Dedifferentiated amniotic fluid mesenchymal stem cell (primary cell): ENCODE measurements around the gene SDK1.
"Not testable (repeated sequence)": the region's sequence is repeated elsewhere in the genome, so short reads cannot be mapped to it uniquely, and the experiment has no call there.

Experiments
- DNase-seq: peaks from one replicate; pipeline ENCODE4 v3.0.0-alpha.2; 2016; ENCODE audit errors: extremely low spot score

The SDK1 gene

GRCh38 chr7:4202954-4203353 lies 901.9 kb downstream of the SDK1 start:
- DNase-seq = no peak

- DNase-seq = no peak
These were observed 902.8 kb downstream of the SDK1 start for GRCh38 chr7:4203626-4204512.

GRCh38 chr7:4204513-4205165 lies 903.6 kb downstream of the SDK1 start:
- no peak for DNase-seq

- DNase-seq = no peak
These were observed 904.8 kb downstream of the SDK1 start for GRCh38 chr7:4205828-4206227.

- DNase-seq = no peak
These were observed 906.0 kb downstream of the SDK1 start for GRCh38 chr7:4207011-4207410.

- DNase-seq = no peak
These were observed 907.0 kb downstream of the SDK1 start for GRCh38 chr7:4208086-4208485.

- DNase-seq = no peak
These were observed 907.5 kb downstream of the SDK1 start for GRCh38 chr7:4208586-4208985.

GRCh38 chr7:4209126-4209525 lies 908.1 kb downstream of the SDK1 start:
- no peak for DNase-seq

GRCh38 chr7:4209966-4210365 lies 908.9 kb downstream of the SDK1 start:
- no peak for DNase-seq

GRCh38 chr7:4210821-4211220 lies 909.8 kb downstream of the SDK1 start:
- no peak for DNase-seq

GRCh38 chr7:4211261-4211660 lies 910.2 kb downstream of the SDK1 start:
- no peak for DNase-seq

GRCh38 chr7:4212376-4212775 lies 911.3 kb downstream of the SDK1 start:
- no peak for DNase-seq

GRCh38 chr7:4214291-4215155 lies 913.5 kb downstream of the SDK1 start:
- DNase-seq = no peak

GRCh38 chr7:4215176-4215720 lies 914.2 kb downstream of the SDK1 start:
- no peak for DNase-seq

- no peak for DNase-seq
These were observed 915.0 kb downstream of the SDK1 start for GRCh38 chr7:4216016-4216415.

GRCh38 chr7:4217126-4217660 lies 916.1 kb downstream of the SDK1 start:
- DNase-seq = not testable (repeated sequence)

- no peak for DNase-seq
These were observed 917.4 kb downstream of the SDK1 start for GRCh38 chr7:4218481-4218880.

GRCh38 chr7:4220011-4220410 lies 919.0 kb downstream of the SDK1 start:
- no peak for DNase-seq

- DNase-seq = no peak
These were observed 920.0 kb downstream of the SDK1 start for GRCh38 chr7:4221043-4221442.

- no peak for DNase-seq
These were observed 921.6 kb downstream of the SDK1 start for GRCh38 chr7:4222676-4223075.

GRCh38 chr7:4225361-4225771 lies 924.3 kb downstream of the SDK1 start:
- DNase-seq = no peak
